HG03280 (cell line): ENCODE data around the gene REV1.
"Not testable (repeated sequence)": the region's sequence is repeated elsewhere in the genome, so short reads cannot be mapped to it uniquely, and the experiment has no call there.

Experiments used
- ATAC-seq: cut with Tn5 transposase; IDR thresholded peaks from one replicate; pipeline ENCODE4 v1.9.1; 2021; ENCODE audit warnings: mild to moderate bottlenecking, moderate library complexity; ENCODE audit not compliant: unreplicated experiment

REV1 gene

DNA sequence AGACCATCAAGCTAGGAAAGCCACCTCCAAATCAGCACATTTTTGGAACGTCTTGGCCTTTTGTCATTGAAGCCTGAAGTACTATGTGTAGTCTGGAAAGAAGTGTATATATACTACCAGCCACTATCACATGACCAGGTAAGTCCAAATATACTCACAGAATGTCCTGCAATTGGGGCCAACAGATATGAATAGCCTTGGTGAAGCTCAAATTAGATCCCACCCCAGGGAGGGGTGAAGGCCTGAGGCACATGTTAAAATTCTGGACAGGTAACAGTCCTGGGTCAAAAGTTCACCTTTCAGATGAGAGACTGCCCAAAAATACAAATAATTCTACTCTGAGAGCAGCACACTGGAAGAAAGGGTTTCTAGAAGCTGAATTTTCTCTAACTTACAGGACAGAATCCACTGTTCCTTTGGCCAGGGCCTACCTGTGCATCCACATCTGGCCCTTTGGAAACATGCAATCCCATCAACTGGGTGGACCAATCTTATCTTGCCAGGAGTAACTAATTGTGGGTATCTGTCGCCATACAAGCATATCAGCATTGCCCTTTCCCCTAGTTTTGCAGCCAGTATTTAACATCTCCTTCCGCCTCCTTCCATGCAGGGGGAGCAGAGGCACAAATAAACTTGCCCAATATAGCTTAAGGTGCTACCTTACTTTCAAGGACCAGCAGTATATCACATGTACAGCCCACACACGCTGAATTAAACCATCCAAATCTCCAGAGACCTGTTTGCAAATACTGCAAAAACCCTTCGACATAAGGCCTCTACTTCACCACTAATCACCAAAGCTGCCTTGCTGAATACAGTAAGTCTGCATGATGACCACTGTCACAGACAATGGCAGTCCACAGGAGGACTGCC, 84.8 kb downstream of the REV1 start:
- ATAC-seq: no peak

DNA sequence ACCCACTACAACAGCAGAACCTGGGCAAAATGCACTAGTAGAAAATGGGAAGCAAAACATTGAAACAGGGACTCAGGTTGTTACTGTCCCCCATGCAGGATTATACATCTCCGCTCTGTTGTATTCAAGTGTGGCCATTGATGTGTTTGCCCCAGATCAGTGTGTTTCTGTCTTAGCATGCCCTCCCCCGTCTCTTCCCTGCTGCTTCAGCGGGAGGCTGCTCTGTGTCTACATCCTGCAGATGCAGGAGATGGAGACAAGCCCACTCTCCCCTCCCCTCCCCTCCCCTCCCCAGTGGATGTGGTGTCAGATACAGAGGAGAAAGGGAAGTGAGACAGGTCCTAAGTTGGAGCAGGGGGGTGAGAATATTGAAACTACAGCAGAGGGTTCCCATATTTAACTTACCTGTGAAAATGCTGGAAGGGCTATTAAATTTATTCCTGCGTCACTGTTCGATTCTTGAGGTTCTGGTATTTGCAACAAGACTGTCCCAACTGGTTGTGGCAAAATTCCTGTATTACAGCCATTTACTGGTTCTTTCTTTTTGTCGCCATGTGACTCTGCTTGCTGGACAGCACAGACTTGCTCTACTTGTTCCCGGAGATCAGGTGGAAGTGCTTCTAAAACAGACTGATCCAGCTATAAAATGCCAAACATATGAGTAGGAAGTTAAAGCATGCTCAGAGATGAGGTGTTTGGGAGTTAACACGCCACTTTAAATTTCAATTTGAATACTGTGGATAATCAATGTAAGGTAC, 85.6 kb downstream of the REV1 start:
- ATAC-seq: no peak

DNA sequence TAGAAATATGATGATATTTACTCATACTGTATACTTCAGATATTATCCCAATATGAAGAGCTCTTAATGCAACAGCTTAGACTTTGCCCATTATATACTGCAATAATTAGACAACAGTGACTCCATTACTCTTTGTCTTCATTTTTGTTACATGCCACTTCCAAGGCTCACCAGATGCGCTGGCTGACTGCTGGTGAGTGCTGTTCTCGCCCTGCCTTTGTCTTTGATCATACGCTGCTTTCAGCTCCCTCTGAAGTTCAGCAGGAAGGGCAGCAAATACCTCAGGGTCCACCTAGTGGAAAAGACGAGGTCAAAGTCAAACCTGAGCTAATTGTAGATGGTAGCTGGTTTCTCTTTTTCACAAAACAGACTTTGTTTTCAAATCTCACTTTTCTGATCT, 86.3 kb downstream of the REV1 start:
- no peak for ATAC-seq

DNA sequence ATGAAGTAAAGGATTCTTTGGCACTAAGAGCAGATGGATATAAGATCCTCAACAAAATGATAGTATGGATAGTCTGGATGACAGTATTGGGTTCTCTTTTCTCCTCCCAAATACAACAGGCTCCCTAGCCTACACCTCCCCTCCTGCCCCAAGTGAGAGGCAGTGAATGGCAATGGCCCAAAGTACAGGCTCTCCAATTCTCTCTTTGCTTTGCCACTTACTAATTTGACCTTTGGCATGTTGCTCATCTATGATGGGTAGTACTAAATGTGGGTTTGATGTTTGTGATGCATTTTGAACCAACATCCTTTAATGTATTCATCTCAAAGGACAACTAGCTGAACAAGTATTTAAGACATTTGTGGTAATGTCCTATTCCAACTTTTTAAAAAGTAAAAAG, 86.7 kb downstream of the REV1 start:
- no peak for ATAC-seq

DNA sequence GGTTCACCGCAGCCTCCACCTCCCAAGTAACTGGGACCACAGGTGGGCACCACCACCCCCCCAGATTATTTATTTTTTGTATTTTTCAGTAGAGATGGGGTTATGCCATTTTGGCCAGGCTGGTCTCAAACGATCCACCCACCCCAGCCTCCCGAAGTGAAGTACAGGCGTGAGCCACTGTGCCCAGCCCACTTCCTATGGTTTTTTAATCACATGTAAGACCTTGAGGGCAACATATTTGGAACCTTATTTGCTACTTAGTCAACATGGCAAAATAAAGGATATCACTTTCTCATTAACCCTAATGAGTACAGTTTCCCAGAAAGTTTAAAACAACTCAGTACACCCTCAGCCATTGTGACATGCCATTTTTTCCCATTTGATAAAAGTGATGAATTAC, 88.0 kb downstream of the REV1 start:
- no peak for ATAC-seq

DNA sequence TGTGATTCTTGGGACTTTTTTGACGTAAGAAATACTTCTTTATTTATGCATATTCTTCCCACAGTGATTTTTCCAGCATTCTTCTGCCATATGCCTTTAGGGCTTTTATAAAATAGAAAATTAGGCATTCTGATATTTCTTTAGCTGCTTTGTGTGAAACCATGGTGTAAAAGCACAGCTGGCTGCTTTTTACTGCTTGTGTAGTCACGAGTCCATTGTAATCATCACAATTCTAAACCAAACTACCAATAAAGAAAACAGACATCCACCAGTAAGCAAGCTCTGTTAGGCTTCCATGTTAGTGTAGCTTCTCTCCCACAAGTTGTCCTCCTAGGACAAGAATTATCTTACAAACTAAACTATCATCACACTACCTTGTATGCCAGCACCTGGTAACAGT, 90.0 kb downstream of the REV1 start:
- no peak for ATAC-seq

DNA sequence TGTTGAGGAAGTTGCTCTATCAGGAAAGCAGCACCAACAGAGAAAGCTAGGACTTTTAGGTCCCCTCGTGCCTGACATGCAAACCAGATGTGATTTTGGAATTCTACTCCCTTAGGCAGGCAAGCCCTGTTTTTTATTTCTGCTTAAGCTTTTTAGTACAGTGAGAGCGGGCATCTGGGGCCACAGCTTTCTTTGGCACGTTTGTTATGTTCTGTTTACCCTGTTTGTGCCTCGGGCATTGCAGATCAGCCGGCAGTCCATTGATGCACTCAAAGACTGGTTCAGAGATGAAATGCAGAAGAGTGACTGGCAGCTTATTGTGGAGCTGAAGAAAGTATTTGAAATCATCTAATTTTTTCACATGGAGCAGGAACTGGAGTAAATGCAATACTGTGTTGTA, 90.8 kb downstream of the REV1 start:
- no peak for ATAC-seq

DNA sequence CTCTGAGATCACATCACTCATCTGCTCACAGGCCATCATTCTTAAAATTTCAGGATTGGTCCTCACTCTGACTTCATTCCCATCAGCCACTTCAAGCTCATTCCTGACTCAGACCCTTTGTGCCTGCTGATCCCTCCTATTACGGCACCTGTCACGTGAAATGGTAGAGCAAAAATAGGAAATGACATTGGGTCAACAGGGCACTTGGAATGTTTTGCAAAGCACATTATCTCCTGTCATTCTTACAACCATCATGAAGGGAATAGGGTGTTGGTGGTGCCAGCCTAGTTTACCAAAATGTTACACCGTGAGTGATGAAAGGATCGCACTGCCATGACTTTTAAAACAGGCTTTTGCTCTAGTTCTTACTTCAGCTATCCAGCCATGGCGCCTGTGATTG, 91.5 kb downstream of the REV1 start:
- no peak for ATAC-seq

DNA sequence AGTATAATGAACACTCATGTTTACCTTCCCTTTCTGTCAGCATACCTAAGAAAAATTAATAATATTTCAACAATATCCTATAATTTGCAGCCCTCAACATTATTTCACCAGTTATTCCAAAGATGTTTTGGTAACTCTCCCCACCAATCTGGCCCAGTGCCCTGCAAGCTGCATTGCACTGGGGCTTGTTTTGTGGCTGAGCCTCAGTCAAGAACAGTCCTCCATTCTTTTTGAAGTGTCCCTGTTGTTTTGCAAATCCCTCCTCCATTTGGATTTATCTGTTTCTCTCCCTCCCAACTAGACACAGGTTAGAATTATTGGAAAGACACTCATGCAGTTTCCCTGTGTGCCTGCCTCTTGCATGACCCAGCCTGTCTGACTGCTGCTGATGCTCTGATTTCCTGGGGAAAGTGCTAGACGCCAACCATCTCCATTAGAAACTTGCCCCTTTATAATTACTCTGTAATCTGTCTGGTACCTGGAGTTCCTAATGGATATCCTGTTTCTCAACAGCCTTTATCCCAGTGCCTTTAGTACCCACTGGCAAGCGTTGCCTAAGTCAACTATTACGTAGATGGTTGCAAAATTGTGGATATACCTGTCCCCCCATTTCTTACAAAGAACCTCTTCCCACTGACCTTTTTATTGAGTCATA, 92.4 kb downstream of the REV1 start:
- no peak for ATAC-seq

DNA sequence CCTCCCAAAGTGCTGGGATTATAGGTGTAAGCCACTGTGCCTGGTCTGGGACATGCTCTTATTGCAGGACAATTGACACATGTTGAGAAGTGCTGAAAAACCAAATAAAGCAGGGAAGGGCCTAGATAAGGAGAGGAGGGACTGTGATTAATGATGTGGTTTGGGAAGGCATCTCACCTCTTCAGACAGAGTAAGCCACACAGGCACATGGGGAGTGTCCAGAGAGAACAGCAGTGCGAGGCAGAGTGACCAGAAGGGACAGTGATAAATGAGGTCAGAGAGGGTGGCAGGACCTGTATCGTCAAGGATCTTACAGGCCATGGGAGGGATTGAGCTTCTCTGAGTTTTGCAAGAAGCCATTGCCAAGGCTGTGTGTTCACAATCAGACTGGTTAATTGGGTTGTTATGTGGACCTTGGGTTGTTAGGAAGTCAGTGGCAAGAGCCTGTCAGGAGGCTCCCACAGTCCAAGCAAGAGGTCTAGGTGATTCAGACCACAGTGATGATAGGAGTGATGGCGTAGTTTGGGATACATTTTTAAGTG, 94.2 kb downstream of the REV1 start:
- no peak for ATAC-seq

DNA sequence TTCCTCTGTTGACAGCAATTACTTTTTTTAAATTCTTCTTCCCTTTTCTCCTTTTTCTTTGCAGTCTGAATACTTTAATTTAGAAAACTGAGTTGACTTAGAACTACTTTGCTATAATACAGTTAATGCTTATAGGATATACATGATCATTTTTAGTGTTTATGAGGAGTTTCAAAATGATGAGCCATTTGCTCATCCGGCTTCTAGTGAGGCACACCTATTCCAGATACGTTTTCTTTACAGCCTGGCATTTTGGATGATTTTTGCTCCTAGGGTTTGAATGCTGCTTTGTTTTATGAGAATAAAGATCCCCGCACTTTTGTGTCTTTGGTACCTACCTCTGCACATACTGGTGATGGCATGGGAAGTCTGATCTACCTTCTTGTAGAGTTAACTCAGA, 99.9 kb downstream of the REV1 start:
- ATAC-seq: no peak

DNA sequence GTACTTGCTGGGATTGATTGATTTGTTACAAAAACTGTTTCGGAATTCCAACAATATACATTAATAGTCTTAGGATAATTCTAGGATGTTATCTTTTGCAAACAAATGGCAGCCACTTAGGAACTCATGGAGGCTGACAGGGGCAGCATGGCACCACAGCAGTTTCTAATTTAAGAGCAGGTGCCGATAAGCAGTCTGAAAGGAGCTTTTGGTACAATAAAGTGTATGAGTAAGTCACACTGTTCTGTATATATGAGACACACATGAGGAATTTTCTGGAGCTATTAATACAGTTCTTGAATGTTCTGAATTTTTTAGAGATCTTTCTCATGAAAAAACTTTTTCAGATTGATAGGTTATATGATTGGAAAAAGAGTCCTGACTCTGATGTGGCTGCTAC, 100.4 kb downstream of the REV1 start:
- no peak for ATAC-seq

DNA sequence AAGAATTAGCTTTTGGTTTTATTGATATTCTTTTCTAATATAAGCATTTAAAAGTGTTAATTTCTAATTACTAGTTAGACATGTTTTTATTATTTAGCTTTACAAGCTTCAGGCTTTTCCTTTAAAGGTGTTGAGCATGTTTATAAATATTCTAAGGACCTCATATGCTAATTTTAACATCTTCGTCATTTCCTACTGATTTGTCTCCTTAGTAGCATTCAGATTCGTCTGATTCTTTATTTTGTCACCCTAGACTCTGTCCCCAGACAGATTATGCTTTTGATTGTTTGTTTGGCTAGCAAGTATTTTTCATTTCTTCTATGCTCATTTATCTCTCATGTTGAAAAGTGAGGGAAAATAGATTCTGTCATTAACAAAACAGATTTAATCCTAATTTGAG, 100.9 kb downstream of the REV1 start:
- ATAC-seq: no peak

DNA sequence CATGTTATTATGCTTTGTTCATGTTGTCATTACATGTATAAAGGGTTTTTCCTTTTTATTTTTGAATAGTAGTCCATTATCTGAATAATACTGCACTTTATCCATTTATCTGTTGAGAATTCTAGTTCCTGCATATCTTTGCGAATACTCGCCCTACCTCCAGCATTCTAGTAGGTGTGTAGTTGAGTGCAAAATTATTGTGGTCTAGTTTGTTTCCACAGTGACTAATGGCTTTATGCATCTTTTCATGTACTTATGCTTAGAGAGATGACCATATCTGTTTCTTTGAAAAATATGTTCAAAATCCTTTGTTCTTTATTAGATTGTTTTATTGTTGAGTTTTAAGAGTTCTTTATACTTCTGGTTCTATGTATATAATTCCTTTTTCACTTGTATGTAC, 103.8 kb downstream of the REV1 start:
- no peak for ATAC-seq

DNA sequence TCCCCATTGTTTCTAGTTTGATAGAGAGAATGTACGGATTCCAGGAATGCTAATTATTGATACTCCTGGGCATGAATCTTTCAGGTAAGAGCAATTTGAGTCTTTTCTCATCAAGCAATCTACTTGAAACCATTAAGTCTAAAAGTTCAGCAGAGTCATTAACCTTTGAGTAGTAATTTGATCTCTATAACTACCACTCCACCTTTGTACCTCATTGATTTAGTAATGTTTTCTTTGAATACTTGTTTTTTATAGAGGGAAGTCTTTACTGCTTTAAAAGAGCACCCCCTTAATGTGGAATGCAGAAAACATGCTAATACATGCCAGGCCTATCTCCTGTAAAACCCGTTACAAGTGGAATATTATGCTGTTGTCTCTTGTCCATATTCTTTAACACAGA, 107.7 kb downstream of the REV1 start:
- ATAC-seq: no peak

DNA sequence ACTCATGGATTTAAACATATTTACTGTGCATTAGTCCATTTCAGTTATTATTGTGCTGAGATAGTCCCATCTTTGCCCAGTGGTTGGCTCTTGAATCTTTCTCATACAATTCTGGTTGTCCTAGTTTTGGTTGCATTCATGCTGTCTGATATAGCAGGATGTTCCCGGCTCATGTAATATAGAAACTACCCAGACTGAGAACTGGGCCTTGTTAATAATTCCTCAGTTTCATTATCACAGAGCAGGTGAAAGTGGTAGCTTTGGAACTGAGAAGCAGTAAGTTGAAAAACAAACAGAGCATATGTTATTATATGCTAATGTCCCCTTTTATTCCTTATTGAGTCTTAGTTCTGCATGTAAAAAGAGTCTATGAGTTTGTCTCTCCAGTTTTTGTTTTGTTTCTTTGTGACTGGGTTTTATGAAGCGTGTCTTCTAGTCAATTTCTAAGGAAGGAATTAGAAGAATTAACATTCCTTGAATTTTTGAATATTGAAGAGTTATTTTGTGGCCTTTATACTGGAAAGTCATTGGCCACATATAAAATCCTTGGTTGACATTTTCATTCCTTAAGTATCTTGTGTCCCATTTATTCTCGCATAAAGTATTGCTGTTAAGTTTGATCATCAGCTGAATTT, 109.3 kb downstream of the REV1 start:
- ATAC-seq: no peak

DNA sequence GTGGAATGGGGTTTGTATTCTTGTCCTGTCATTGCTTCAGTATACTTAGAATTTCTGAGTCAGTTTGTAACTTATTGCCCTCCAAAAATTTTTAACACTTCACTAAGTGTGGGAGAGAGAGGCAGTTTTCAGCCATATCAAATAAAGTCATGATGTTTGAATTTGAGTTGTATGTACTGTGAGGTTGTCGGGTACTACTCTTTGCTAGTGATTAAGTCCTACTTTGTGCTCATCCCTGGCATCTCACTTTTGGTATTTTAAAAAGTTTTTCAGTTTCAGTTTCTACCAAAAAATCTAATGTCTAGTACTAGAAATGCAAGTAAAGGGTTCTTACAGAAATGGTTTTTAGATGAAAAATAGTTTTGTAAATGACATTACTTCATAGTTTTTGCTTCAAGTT, 111.9 kb downstream of the REV1 start:
- ATAC-seq: no peak

DNA sequence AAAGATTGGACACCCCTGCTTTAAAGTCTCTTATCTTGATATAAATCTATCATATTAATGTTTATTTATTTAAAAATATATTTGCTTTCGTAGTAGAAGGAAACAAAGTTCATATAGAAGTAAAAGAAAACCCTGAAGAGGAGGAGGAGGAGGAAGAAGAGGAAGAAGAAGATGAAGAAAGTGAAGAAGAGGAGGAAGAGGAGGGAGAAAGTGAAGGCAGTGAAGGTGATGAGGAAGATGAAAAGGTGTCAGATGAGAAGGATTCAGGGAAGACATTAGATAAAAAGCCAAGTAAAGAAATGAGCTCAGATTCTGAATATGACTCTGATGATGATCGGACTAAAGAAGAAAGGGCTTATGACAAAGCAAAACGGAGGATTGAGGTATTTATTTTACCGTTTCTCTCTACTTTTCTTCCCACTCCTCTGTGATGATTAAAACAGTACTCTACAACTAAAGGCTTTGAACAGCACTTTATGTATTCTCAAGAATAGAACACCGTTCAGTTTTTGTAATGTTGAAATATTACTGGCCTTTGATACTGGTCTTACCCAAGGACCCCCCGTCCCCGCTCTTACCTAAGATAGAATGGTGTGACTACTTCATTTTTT, 113.5 kb downstream of the REV1 start:
- ATAC-seq: no peak

DNA sequence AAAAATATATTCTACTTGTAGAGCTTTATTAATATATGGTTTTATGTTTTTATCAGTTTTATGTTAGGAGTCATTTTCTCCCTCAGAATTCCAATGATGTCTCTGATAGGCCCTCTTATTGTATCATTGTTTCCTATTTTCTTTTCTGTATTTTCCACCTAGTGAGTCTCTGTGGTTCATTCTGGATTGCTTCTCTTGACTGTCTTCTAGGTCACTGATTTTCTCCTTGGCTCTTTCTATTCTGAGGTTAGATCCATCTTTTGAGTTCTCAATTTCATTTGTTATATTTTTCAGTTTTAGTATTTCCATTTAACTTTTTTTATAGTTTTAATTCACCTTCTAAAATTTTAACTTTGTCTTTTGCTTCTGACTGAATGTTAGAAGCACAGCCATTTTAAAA, 115.1 kb downstream of the REV1 start:
- ATAC-seq: no peak

DNA sequence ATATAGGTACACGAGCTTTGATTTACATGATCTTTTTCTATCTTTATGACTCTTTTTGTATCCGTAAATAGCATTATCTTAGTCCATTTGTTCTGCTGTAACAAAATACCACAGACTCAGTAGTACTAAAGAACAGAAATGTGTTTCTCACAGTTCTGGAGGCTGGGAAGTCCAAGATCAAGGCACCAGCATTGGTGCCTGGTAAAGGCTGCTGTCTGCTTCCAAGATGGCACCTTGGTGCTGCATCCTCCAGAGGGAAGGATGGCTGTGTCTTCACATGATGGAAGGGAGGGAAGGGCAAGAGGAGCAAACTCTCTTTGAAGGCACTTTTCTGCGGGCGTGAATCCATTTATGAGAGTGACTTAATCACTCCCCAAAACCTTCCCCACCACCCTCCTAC, 116.7 kb downstream of the REV1 start:
- ATAC-seq: no peak

DNA sequence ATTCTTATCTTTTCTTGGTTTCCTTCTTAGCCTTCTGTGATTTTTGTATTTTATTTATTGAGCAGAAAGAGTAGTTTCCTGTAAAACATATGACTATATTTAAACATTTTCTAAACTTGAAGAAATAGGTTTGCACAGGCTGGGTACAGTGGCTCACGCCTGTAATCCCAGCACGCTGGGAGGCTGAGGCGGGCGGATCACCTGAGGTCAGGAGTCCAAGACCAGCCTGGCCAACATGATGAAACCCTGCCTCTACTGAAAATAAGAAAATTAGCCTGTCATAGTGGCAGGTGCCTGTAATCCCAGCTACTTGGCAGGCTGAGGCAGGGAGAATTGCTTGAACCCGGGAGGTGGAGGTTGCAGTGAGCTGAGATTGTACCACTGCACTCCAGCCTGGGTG, 121.0 kb downstream of the REV1 start:
- not testable (repeated sequence) for ATAC-seq
